Hepatic stellate cell (primary cell): ENCODE measurements around the gene PHF21A.

Source experiments
- DNase-seq: peaks from one replicate; pipeline ENCODE4 v3.0.0; 2011; ENCODE audit warnings: low spot score

The PHF21A gene

DNA sequence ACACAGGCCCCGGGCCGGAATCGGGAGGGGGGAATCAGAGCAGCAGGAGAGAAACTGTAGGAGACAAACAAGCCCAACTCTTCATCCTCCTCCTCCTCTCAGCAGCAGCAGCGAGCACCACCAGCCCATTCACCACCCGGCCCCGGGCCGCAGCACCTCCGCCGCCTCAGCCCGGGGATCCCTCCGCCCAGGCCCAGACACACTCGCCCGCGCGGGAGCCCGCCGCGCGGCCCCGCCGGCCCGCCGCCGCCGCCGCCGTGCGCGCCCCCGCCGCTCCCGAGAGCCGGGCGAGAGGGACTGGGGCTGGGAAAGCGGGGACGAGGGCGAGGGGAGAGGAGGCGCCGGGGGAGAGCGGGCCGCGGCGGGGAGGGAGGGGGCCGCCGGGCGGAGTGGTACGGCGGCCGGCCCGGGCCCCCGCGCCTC, at the start of gene PHF21A:
Gene PHF21A (minus strand): TSS at position 154 of the 423 bp plus-strand sequence. CDS start 37,235 bp downstream, outside the sequence.
- DNase-seq, result peak; percentile 86

- no peak for DNase-seq
These were observed 49.5 kb upstream of the PHF21A start for GRCh38 chr11:46170797-46171196.

- no peak for DNase-seq
These were observed 41.4 kb upstream of the PHF21A start for GRCh38 chr11:46162700-46163099.

DNA sequence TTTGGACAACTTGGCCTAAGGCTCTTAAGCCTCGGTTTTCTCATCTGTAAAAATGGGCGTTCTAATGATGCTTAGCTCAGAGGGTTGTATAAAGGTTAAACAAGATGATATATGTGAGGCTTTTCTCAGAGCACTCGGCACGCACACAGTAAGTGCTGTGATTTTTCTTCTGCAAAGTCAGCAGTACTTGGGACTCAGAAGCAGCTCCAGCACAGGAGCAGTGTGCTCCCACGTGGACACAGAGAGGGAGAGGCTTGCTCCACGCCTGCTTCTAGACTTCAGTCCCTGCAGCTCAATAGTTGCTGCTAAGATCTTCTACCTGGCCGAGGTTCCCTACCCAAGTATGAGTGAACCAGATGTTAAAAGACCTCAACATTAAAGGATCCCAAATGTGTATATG, 39.9 kb upstream of the PHF21A start:
- DNase-seq, result no peak

GRCh38 chr11:46160100-46160499, 38.8 kb upstream of the PHF21A start:
- no peak for DNase-seq

DNA sequence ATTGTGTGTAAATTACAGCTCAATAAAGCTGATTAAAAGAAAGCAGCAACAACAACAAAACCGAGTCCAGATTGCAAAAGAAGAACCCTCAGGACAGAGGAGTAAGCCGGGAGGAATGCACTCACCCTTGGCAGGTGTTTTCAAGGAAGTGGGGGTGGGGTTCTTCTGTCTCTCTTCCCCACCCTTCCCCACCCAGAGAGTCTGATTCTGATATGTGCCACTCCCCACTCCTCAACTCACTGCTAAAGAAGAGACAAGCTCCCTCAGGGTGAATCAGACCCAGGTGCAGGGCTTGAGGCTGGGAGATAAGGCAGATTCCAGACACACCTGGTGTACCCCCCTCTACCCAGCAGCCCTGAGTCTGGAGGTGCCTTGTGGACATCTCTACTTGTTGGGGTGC, 38.4 kb upstream of the PHF21A start:
- DNase-seq, result no peak

GRCh38 chr11:46149826-46150225, 28.6 kb upstream of the PHF21A start:
- no peak for DNase-seq

- DNase-seq, result no peak
These were observed 28.1 kb upstream of the PHF21A start for GRCh38 chr11:46149342-46149741.

GRCh38 chr11:46144741-46145140, 23.5 kb upstream of the PHF21A start:
- no peak for DNase-seq

DNA sequence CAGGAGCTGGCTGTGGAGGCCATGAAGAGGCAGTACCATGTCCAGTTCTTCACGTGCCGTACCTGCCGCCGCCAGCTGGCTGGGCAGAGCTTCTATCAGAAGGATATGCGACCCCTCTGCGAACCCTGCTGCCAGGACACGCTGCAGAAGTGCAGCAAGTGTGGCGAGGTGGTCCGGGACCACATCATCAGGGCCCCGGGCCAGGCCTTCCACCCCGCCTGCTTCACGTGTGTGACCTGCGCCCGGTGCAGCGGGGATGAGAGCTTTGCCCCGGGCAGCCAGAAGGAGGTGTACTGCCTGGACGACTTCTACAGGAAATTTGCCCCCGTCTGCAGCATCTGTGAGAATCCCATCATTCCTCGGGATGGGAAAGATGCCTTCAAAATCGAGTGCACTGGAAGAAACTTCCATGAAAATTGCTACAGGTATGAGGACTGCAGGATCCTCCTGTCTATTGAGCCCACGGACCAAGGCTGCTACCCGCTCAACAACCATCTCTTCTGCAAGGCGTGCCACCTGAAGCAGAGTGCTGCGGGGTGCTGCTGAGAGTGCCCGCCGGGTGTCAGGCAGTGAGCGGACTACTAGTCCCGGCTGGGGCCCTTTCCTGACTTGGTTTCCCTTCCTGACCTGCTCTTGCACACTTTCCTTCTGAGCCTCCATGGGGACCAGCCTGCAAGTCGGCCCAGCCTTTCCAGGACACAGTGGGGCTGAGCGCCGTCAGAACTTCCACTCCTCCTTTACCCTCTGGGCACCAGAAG, 22.0 kb upstream of the PHF21A start:
- DNase-seq, result no peak

DNA sequence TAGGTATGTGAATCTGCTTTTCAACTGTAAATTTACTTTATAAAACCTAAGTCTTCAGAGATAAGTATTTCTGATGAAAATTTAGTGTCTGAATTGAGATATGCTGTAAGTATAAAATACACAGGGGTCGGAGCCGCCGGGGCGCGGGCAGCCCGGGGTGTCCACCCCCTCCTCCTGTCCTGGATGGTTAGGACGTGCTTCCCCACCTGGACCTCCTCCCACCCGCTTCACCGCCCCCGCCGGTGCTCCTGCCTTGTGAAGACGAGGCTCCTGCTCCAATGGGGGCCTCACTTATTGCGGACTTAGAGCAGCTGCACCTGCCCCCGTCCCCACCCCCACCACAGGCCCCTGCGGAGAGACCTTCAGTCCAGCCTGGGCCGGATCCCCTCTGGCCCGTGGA, 21.3 kb upstream of the PHF21A start:
- no peak for DNase-seq

GRCh38 chr11:46141597-46141996, 20.3 kb upstream of the PHF21A start:
- no peak for DNase-seq

GRCh38 chr11:46134540-46134939, 13.3 kb upstream of the PHF21A start:
- DNase-seq, result no peak

DNA sequence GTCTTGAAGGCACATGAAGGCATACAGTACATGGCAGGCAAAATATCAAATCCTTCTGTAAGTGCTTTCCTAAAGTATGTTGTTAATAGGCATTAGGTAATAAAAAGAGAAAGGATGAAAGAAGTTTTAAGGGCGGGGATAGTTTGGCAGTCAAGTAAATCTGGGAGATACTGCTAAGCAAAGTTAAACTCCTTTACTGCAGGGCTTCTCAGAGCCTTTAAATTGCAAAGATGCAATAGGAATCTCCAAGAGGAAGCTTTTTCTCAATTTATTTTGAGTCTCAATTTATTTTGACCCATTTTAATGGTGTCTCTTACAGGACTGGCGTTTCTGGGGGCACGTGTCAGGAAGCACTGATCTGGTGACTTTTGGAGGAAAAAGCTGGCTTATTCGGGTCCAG, 12.8 kb upstream of the PHF21A start:
- DNase-seq, result no peak

DNA sequence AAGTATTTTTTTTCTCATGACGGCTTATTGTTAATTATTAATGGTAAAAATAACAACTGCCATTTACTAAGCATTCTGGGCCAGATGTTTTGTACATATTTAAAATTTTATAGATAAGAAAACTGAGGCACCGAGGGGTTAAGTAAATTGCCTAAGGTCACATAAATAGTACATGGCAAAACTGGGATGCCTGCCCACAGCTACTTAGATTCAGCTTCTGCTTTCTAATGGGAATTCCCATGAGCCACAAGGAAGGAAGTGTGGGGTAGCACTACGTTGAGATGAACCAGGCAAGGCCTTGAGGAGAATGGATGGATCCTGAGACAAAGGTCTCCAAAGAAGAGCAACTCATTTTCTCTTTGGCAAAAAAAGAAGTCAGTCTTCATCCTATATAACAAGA, 11.9 kb upstream of the PHF21A start:
- no peak for DNase-seq

- DNase-seq, result no peak
These were observed 9.2 kb upstream of the PHF21A start for GRCh38 chr11:46130286-46130940.

DNA sequence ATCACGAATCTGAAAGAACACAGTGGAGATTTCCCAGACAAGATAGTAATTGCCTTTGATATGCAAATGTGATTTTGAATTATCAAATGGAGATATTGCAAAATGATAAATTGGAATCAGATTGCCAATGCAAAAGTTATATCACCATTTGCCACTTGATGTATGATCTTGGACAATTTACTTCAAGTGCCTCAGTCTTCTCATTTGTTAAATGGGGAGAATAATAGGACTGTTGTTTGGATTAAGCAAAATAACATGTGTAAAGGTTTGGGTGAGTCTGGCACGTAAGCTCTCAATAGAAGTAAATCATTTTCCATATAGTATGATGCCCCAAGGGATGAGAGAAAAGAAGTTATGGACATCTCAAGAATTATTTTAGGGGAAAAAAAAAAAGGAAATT, 7.9 kb upstream of the PHF21A start:
- no peak for DNase-seq

GRCh38 chr11:46127150-46127638, 5.9 kb upstream of the PHF21A start:
- DNase-seq, result peak; percentile 74

DNA sequence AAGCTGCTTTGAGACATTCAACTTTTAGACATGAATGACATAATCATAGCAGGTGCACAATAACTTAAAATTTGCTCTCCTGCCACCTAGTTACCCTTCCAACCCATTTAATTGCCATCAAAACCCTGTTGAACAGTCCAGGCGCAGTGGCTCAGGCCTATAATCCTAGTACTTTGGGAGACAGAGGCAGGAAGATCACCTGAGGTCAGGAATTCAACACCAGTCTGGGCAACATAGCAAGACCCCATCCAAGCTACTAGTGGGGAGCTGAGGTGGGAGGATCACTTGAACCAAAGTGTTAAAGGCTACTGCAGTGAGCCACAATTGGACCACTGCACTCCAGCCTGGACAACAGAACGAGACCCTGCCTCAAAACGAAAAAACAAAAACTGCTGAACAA, 4.0 kb upstream of the PHF21A start:
- no peak for DNase-seq

- DNase-seq, result peak; percentile 28
These were observed 1.9 kb upstream of the PHF21A start for GRCh38 chr11:46122945-46123715.

- peak; percentile 75 for DNase-seq
These were observed 647 bp upstream of the PHF21A start for GRCh38 chr11:46121724-46122477.
